GM18861 (cell line): ENCODE results near the gene HOXA4.

ENCODE experiments used
- ATAC-seq: cut with Tn5 transposase; IDR thresholded peaks from one replicate; pipeline ENCODE4 v1.9.1; 2021; ENCODE audit not compliant: unreplicated experiment

The HOXA4 gene

DNA sequence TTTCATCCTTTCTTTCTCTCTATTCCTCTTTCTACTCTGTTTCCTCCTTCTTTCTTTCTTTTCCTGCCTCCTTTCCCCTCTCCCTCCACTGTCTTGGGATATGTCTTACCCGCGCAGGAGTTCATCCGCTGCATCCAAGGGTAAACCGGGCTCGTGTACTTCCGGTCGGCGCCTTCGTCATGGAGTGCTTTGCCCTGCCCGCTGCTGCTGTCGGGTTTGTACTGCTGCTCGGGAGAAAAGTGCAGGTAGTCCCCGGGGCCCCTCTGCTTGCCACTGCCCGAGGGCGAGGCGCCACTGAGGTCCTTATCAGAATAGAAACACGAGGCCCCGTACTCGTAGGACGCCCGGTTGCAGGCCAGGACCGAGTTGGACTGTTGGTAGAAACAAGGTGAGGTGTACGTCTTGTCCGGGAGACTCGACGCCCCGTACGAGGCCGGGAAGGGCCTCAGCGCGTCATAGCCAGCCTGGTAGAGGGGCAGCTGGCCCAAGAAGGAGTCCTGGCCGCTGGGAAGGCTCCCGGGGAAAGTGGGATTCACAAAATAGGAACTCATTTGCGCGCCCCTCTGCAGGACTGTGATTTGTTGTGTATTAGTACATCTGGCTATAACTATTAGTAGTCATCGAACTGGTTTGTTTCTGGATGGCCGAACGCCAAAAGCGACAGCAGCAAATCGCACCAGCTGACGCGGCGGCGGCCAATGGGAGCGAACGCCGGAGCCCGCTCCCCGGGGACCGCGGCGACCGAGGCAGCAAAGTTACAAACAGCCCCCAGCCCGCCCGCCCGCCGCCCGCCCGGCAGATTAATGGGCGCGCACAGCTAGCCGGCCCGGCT, 16.9 kb upstream of the HOXA4 start, which contains the start of gene HOXA6:
HOXA6 (minus strand) TSS at position 576 of the 832 bp plus-strand sequence; CDS start at position 551, 25 bp downstream.
- no peak for ATAC-seq

DNA sequence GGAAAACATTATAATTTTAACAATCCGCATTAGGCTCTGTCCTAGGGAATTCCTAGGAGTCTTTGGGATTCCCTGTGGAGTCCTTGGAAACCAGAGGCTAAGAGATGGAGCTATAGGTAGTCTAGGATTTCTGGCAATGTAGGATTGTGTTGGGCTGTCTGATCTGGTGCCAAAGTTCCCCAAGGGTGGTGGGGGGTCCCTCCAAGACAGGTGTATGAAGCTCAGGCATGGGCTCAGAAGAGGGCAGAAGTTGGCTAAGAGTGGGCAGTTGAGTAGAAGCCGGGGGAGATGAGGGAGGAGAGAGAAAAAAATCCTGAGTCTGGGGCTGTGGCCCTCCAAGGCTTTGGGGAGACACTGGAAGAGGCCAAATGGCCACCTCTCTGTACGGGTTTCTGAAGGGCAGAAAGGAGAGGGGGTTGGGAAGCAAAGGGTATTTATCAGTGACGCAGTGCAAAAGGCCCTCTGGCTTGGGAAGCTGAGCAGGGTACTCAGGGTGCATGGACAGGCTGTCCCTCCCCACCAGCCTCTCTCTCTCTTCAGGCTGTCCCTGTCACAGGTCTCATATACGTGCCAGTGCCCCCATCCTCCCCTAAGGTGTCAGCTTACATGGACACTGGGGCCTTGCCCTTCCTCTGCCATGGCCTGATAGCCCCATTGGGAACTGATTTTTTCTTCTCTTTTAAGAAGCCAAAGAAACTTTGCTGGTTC, 16.1 kb upstream of the HOXA4 start:
- no peak for ATAC-seq

GRCh38 chr7:27145914-27146412, 15.4 kb upstream of the HOXA4 start:
- no peak for ATAC-seq

DNA sequence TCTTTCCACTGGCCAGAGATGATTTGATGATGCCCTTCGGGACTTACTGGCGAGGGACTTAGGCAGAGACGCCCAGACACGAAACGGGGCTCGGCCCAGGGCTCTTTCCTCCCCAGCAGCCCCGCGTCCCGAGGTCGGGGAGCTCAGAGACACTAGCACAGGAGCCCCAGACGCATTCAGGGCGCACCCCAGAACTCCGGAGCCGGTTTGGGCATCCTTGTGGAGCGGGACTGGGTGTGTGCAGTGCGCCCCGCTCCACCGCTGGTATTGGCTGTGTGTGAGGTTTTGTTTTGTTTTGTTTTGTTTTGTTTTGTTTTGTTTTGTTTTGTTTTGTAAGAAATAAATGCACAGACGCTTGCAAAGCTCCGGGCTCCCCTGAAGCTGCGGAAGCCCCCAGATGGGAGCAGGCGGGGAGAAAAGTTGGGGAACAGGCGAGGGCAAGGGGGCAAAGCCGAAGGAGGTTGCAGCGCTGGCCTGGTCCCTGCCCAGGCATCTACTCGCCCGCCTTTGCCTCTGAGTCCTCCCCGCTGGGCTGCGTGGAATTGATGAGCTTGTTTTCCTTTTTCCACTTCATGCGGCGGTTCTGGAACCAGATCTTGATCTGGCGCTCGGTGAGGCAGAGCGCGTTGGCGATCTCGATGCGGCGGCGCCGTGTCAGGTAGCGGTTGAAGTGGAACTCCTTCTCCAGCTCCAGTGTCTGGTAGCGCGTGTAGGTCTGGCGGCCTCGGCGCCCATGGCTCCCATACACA, 14.8 kb upstream of the HOXA4 start:
- ATAC-seq: no peak

GRCh38 chr7:27144781-27145164, 14.2 kb upstream of the HOXA4 start:
- ATAC-seq: no peak

DNA sequence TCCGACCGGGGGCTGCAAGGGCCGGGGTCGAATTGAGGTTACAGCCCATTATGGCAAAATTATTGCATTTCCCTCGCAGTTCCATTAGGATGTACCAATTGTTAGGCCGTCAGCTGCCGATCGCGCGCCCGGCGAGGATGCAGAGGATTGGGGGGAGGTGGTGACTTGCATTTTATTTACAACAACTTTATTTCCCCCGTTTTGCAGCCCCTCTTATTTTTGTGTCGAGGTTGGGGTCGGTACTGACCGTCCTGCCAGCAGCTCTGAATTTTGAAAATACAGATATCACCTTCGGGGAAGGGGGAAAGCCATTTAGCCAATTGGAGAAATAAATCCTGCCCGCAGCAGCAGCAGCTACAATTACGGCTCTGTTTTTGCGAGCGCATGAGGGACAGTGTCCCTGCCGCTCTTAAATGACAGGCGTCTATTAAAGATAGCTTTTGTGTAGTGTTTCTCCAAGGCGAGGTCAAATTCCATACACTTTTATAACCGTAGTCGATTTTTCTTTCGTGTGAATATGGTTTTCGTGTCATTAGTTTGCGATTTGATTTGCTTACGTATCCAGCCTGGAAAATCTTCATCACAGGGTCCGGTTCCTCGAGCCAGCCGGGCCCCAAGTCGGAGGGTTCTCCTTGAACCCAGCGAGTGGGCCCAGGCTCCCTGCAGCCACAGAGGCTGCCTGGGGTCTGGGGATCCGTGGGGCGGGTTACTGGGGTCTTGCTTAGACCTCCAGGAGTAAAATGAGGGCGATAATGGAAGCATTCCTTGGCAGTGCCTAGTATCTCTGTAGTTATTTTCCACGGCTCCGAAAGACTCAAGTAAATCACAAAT, 13.6 kb upstream of the HOXA4 start:
- ATAC-seq: no peak

- ATAC-seq: no peak
Observed at GRCh38 chr7:27143023-27143949, 12.7 kb upstream of the HOXA4 start, which contains the start of gene HOXA5. Gene HOXA5 (minus strand): TSS chr7:27143681. CDS start chr7:27143607, 74 bp downstream.

GRCh38 chr7:27142580-27143022, 12.0 kb upstream of the HOXA4 start:
- no peak for ATAC-seq

DNA sequence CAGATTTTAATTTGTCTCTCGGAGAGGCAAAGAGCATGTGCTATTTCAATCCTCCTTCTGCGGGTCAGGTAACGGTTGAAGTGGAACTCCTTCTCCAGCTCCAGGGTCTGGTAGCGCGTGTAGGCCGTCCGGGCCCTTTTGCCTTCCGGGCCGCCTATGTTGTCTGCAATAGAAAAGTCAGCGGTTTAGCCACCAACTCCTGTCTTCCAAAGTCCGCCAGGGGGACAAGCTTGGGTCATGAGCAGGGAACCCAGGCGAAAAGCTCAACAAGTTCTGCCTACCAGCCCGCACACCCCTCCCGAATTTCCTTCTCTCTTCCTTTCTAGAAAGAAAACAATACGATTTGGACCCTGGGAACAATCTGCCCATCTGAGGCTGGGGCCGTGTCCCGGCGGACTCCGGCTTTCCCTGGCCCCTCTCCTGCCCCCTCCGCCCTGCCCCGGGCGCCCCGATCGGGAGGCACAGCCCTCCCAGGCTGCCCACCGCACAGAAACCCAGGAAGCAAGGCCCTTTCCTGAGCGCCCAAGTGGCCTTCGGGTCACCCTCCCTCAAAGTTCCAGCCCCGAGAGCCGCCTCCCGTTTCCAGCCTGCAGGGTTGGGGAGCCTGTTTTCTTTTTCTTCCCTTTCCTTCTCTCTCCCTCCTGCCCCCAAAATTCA, 11.5 kb upstream of the HOXA4 start:
- no peak for ATAC-seq

DNA sequence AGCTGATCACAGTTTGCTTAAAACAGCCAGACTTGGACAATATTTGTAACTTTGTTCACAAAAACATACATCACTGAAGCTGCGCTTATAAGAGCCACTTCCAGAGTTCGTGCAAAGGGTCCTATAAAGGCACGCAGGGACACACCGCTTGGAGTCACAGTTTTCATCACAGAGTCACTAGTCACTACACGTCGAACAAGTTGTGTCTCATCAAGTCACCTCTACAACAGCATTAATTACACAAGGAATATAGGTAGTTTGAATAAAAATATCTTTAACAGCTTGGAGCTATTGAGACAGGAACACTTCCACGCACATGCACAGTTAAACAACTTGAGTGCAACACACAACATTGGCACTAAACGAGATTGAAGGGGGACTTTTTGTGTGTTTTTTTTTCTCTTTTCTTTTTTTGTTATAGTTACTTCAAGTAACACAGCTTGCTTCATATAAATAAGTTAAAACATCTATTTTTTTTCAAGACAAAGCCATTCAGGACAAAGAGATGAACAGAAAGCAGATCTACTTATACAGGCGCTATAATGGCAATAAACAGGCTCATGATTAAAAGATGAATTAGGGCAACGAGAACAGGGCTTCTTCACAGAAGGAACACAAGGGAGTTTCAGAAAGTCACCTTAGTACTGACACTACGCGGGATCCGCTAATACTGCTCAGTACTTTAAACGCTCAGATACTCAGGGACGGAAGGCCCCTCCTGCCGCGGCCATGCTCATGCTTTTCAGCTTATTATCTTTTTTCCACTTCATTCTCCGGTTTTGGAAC, 10.8 kb upstream of the HOXA4 start:
- ATAC-seq: no peak

GRCh38 chr7:27140126-27140857, 9.7 kb upstream of the HOXA4 start:
- no peak for ATAC-seq

DNA sequence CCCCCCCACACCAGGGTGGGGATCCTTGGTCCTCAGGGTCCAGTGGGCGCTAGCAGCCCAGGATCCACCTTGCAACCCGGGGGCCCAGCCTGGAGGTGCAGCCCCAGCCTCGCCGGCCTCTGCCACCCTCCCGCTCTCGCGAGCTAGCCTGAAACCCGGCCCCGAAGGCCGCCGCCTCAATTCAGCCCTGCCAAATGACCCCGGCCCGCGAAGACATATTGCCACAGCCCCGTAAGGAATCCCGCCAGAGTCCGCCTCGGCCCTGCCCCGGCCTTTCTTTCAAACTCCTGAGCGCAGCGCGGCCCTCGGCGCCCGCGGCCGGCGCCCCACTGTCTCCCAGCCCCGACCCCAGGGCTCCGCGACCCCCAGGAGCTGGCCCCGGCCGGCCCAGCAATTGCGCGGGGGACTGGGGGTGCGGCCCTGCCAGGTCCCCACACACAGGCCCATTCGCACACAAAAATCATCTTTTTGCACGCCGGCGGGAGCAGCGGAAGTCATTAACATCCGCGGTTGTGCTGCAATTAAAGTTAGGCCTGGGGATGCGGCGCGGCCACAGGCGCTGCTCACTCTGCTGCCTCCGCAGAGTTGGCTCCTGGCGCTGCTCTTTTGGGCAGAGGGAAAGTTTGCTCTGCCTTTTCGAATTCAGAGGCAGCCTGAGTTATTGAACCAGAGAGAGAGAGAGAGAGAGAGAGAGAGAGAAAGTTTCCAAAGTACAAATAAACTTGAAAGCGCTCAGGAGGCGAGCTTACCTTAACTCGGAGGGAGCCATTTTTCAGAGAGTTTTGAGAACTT, 9.0 kb upstream of the HOXA4 start:
- no peak for ATAC-seq

DNA sequence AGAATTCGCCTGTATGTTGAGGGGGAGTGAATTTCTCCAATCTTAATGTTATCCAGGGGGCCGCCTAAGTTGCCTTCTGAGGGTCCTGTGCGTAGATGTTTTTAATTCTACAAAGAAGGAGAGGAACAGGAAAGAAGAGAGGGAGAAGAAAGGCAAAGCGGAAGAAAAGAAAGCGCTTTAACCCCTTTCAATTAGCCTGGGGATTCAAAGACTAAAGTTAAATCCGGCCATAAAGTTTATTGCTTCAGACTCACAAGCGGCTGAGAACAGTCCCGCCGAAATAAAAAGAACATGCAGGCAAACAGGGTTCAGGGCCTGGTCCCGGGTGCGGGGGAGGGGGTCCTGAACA, 8.4 kb upstream of the HOXA4 start:
- no peak for ATAC-seq

- no peak for ATAC-seq
Observed at GRCh38 chr7:27138472-27138871, 7.9 kb upstream of the HOXA4 start.

DNA sequence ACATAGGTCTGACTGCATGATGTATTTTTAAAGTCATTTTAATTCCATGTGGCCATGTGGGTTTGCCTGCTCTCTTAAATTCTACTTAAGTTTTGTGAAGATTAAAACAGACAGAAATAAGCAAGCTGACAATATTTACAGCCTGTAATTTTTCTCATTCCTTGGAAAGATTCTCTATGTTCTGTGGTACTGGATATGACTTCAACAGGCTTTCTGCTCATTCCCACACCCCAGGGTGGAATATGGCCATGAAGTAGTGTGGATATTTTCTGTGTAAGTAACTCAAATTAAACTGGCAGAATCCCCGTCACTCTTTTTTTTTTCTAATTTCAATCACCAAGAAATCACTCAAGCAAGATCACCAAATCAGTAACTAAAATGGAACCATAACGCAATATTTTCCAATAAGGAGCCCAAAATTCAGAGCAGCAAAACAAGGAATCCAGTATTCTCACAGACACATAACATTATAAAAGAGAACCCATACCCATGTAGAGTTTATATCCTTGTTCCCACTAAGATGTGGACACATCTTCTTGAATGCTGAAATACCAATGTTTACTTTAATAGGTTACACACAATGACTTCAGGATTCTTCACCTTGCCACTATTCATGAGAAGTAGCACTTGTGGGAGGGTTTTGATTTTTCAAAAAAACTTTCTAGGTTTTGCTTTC, 7.2 kb upstream of the HOXA4 start:
- ATAC-seq: no peak

DNA sequence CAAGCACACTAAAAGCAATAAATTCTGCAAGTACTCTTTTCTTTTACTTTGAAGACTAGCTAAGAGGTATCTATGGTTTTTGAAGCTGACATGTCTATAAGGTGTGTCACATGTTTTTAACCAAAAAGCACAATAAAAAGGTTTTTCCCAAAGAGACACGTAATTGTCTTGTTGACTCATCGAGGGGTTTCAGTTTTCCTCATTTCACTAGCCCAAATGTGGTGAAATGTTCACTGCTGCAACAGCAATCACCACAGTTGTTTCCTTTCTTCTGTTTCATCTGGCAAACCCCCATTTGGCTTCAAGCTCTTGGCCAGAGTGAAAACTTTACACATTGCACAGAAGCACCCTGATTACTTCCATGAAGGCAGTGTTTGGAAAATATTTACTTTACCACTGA, 3.8 kb upstream of the HOXA4 start:
- ATAC-seq: no peak
